RPMI8226 (cell line): Measurements from ENCODE around the gene BSG.
"Not testable (repeated sequence)": the region's sequence is repeated elsewhere in the genome, so short reads cannot be mapped to it uniquely, and the experiment has no call there.

Experiments used
- DNase-seq: peaks from one replicate; pipeline ENCODE4 v3.0.0-alpha.2; 2015

The BSG gene

DNA sequence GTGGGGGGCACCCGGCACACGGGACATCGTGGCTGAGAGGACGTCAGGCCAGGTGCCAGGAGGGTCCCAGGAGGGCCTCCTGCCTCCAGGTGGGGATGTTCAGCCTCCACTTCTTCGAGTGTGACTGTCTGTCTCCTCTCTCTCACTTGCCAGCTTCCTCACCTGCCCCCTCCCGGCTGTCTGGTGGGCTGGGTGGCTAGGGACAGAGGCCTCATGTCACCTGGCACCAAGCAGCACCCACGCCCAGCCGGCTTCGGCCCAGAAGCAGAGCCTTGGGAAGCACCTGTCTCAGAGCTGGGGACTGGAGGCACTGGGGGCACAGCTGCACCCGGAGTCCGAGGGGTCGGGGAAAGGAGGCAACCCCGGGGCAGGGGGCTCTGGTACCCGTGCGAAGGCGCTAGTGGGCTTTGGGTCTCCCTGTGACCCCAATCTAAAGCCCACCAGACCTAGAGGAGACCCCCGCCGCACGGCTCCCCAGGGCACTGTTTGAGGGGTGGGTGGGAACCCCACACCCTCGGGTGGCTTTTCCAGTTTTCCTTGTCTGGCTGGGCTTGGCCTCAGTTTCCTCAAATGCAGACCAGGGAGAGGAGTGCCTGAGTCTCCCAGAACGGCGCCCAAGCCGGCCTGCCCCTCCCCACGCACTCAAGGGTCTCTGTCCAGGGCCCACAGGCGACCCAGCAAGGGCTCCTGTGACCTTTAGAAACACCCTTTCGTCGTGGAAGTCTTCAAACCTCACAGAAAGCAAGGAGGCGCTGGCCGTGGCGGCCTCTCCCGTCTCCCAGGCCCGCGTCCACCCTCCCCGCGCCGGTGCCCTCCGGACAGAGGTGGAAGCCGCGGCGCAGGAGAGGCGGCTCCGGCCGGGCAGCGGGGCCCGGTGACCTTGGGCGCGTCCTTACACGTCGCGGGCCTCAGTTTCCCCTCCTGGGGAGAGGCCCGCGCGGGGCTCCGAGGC lies 16.6 kb downstream of the BSG start:
- DNase-seq: no peak

DNA sequence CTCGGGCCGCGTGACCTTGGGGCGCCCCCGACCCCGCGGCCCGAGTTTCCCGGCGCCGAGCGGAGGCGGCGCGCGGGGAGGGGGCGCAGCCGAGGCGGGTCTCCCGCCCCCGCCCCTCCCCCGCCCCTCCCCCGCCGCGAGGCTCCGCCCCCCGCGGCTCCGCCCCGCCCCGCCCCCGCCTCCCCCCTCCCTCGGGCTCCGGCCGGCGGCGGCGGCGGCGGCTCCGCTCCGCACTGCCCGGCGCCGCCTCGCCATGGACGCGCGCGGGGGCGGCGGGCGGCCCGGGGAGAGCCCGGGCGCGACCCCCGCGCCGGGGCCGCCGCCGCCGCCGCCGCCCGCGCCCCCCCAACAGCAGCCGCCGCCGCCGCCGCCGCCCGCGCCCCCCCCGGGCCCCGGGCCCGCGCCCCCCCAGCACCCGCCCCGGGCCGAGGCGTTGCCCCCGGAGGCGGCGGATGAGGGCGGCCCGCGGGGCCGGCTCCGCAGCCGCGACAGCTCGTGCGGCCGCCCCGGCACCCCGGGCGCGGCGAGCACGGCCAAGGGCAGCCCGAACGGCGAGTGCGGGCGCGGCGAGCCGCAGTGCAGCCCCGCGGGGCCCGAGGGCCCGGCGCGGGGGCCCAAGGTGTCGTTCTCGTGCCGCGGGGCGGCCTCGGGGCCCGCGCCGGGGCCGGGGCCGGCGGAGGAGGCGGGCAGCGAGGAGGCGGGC lies 17.4 kb downstream of the BSG start, which contains the start of gene HCN2:
Gene HCN2 (plus strand): TSS at position 189 of the 703 bp plus-strand sequence. CDS start 65 bp downstream, at position 254.
- DNase-seq: no peak

DNA sequence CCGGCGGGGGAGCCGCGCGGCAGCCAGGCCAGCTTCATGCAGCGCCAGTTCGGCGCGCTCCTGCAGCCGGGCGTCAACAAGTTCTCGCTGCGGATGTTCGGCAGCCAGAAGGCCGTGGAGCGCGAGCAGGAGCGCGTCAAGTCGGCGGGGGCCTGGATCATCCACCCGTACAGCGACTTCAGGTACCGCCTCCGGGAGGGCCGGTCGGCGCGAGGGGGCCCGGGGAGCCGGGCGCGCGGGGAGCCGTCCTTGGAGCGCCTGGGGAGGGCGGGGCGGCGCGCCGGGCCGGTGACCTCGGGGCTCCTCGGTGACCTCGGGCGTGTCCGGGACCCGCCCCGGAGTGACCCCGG lies 18.0 kb downstream of the BSG start:
- DNase-seq: no peak

DNA sequence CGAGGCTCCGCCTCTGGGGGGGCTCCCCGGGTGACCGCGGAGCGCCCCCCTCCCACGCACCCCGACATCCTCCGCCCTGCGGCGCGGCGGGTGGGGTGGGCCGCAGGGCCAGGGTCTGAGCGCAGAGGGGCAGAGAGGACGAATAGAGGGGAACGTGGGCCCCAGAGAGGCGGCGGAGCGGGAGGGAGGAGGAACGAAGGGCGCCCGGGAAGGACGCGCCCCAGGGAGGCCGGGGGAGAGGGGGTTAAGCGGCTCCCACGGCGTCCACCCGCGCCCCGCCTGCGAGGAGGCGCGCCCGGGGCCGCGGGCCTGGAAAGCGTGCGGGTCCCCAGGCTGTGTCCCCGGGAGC lies 18.3 kb downstream of the BSG start:
- no peak for DNase-seq

DNA sequence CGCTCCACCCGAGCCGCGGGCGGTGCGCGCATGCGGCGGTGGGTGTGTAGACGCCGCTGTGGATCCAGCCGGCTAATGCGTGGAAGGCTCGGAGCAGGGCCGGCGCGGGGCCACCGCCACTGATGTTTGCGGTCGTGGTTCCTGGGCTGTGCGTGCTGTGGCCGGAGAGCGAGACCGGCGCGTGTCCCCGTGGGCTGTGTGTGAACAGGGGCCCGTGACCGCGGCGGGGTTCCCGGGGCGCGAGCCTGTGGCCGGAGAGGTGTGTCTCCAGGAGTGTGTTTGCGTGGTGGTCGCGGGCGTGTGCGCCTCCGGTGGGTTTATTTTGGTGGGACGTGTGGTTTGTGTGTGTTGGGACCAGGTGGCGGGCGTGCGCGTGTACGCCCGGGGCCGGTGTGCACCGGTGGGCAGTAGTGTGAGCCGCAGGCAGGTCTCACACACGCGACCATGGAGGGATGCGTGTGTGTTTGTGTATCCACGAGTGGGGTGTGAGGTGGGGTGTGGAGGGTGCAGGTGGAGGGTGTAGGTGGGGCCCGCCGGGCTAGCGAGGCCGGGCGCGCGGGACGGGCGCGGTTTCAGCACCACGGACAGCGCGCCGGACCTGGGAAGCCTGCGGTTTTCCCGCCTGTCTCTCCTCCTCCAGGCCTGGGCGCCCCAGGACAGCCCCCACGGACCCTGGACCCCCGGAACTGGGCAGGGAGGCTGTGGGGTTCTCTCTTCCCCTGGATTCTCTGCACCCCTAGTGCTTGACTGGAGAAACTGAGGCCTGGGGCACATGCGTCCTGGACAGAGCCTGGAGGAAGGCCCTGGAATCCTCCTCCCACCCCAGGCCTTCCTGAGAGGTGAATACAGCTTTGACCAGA lies 18.9 kb downstream of the BSG start:
- DNase-seq: no peak

DNA sequence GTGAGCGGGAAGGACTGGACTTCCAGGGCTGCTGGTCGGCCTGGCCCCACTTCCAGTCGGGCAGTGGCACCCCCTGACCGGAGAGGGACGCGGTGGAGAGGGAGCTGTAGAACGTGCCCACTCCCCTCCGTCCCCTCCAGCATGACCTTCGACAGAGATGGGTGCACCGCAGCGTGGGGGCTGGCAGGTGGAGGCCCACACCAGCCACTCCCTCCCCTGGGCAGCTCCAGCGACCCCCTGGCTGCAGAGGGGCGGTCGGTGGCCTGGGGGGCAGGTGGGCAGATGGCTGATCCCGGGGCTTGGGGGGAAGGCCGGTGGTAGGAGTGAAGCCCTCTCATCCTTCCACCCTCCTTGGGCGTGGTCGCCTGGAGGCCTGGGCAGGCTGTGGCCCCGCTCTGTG lies 19.7 kb downstream of the BSG start:
- DNase-seq: no peak

DNA sequence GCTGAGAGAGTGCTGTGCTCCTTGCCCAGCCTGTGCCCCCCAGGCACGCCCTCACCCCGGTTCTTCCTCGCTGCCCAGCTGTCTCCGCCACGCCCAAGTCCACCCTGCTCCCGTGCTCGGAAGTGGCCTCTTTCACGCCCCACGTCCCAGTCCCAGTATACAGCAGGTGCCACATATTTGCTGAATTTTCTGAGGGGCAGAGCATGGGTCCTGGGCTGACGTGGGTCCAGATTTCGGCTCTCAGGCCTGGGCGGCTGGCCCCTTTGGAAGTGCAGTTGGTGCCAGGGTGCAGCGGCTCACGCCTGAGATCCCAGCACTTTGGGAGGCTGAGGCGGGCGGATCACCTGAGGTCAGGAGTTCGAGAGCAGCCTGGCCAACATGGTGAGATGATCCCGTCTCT lies 20.7 kb downstream of the BSG start:
- no peak for DNase-seq

DNA sequence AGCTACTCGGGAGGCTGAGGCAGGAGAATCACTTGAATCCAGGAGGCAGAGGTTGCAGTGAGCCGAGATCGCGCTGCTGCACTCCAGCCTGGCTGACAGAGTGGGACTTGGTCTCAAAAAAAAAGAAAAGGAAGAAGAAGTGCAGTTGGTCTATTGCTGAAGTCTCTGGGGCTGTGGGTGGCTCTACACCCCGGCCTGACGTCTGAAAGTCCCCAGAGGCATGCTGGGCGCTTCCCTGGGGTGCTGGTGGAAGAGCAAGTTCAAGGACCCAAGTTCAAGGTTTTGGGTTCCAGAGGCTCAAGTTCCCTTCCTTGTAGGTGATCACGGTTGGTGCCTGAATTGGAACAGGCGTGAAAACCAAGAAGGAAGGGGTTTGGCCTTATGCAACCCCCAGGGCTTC lies 21.1 kb downstream of the BSG start:
- no peak for DNase-seq

DNA sequence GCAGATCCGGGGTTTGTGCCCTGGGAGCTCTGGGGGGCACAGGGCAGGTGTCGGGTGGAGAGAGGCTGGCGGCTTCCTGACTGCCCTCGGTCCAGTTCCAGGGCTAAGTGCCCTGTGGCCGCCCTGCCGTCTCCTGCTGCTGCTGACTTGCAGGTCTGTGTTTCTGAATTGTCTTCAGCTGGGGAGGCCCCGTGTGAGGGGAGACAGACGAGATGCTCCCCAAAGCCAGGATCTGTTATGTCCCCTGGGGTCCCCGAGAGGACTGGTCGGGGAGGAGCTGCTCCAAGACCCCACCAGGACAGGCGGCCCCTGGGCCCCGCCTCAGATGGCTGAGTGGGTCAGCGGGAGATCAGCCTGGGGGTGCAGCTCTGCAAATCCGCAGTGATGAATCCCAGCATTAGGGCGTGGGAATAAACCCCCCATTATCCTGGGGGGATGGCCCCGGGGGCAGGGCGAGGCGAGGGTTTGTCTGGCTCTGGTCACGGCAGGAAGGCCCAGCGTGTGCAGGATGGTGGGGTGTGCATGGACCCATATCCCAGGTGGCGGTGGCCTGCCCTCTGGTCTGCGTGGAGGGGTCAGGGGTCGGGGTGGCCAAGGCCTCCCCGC lies 22.0 kb downstream of the BSG start:
- DNase-seq: no peak

DNA sequence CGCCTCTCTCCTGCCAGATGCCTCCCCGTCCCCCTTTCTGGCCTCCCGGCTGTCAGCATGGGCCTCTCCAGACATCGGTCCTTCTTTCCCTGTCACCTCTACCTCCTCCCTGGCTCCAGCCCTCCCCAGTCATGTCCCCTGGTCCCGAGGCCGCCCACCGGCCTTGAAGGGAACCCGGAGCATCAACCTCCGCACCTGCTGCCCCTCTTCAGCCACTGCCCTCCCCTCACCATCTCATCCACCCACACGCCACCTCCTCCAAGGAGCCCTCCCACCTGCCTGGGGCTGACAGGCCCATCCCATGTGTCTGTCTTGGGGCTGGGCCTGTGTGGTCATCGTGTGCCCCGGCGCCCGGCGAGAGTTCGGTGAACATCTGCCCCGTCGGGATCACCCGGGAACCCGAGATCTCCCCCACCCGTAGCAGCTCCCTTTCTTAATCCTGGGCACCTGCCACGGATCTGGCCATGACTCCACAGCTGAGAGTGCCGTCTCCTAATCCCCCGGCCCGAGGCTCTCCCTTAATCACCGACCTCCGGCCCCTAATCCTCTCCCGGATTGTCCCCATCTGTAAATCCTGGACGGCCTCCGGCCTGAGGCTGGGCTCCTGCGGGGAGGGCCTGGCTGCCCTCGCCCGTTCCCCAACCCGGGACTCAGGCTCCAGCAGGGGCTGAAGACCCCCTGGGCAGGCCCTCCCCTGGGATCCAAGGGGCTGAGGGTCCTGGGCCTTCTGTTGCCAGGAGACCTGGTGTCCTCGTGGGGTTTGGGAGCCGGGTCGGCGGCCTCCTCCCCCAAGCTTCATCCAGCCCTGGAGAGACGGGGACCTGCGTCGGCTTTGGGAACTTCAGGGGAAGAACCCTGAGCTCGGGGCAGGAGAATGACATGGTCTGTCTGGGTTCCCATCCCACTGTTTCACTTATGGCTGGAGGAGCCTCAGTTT lies 23.2 kb downstream of the BSG start:
- DNase-seq: no peak

DNA sequence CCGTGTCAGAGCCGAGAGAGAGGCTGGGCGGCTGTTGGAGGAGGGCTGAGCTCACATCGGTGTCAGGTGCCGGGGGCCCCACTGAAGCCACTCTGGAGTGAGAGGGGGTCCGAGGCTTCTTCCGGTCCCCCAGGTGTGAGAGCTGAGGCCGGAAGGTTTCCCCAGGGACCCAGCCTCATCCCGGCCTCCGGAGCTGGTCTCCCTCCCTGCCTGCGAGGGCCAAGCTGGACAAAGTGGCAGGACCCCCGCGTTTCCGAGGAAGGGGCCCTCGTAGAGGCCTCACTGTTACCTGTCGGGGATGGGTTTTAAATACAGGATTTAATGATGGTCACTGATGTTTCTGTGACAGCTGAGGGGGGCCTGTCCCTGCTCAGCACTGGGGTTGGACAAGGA lies 23.9 kb downstream of the BSG start:
- DNase-seq: no peak

DNA sequence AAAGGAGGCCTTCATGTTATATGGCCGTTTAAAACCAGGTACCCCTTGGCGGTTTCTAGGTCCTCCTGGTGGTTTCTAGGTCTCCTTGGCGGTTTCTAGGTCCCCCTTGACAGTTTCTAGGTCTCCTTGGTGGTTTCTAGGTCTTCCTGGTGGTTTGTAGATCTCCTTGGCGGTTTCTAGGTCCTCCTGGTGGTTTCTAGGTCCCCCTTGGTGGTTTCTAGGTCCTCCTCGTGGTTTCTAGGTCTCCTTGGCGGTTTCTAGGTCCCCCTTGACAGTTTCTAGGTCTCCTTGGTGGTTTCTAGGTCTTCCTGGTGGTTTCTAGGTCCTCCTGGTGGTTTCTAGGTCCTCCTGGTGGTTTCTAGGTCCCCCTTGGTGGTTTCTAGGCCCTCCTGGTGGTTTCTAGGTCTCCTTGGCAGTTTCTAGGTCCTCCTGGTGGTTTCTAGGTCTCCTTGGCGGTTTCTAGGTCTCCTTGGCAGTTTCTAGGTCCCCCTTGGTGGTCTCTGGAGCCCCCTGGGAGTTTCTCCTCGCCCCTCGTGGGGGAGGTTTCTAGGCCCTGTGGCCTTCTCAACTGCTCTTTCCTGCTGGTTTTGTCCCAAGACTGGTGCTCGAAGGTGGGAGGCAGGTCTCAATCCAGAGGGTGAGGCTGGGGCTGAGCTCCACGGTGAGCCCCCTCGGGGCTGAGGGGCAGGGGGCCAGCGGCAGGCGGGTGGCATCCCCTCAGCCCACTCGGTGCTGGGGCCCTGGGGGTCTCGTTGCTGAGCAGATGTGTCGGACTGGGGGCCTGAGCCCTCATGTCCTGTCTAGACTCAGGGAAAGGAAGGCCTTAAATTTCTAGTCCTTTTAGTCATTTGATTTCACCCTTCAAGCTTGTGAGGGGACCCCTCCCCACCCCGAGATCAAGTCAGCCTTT lies 25.3 kb downstream of the BSG start:
- no peak for DNase-seq

DNA sequence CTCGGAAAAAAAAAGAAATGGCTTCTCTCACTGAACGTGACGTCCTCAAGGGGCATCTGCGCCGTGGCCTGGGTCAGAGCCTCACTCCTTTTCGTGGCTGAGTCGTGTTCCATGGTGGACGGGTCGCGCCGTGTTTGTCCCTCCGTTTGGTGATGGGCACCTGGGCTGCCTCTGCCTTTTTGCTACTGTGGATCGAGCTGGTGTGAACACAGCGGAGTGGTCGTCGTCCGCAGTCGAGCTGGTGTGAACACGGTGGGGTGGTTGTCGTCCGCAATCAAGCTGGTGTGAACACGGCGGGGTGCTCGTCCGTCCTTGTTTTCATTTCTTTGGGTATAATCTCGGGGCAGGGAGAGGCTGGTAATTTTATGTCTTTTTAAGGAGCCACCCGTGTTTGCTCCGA lies 28.9 kb downstream of the BSG start:
- no peak for DNase-seq

DNA sequence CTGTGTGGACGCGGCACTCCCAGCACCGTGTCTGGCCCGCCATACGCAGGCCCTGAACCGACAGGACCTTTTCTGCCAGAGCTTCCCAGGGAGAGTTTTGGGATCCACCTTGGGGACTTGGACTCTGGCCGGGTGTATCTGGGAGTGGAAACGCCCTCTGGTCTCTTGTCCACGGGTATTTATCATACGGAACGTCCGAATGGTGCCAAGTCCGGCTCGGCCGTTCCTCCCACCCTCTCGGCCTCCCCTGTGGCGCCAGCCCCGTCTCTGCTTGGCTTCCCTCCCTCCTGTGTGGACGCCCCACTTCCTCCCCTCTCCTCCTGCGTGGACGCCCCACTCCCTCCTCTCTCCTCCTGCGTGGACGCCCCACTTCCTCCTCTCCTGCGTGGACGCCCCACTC lies 29.4 kb downstream of the BSG start:
- DNase-seq: no peak

DNA sequence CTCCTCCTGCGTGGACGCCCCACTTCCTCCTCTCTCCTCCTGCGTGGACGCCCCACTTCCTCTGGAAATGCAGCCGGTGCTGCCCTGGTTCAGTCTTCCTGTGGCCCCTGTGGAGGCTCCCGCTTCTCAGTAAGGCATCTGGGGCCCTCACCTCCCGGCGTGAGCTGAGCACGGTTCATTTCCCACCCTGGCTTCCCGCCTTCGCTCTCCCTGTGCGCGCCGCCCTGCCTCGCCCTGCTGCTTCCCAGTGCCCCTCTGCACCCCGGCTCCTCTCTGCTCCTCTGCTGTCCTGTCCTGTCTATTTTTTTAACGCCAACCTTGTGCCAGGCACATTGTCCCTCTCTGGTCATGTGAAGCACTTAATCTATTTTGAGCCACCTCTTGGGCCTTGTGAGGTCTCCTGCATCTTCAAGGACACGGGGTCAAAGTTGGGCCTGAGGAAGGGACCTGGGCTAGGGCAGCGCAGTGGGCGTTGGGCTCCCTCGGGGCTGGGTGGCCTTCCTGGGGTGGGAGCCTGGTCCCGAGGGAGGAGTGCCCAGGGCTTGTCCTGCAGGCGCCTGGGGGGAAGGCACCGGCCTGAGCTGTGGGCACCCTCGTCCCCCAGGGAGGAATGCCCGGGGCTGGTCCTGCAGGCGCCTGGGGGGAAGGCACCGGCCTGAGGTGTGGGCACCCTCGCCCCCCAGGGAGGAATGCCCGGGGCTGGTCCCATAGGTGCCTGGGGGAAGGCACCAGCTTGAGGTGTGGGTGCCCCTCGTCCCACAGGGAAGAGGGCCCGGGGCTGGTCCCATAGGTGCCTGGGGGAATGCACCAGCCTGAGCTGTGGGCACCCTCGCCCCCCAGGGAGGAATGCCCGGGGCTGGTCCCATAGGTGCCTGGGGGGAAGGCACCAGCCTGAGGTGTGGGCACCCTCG lies 30.2 kb downstream of the BSG start:
- no peak for DNase-seq

DNA sequence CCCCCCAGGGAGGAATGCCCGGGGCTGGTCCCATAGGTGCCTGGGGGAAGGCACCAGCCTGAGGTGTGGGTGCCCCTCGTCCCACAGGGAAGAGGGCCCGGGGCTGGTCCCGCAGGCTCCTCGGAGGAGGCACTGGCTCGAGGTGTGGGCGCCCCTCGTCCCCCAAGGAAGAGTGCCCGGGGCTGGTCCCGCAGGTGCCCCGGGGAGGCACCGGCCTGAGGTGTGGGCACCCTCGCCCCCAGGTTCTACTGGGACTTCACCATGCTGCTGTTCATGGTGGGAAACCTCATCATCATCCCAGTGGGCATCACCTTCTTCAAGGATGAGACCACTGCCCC lies 30.9 kb downstream of the BSG start:
- not testable (repeated sequence) for DNase-seq

DNA sequence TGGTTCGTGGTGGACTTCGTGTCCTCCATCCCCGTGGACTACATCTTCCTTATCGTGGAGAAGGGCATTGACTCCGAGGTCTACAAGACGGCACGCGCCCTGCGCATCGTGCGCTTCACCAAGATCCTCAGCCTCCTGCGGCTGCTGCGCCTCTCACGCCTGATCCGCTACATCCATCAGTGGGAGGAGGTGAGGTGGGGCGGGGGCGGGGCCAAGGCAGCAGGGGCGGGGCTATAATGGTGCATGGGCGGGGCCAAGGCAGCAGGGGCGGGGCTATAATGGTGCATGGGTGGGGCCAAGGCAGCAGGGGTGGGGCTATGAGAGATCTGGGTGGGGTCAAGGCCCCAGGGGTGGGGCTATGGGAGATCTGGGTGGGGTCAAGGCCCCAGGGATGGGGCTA lies 31.4 kb downstream of the BSG start:
- not testable (repeated sequence) for DNase-seq

DNA sequence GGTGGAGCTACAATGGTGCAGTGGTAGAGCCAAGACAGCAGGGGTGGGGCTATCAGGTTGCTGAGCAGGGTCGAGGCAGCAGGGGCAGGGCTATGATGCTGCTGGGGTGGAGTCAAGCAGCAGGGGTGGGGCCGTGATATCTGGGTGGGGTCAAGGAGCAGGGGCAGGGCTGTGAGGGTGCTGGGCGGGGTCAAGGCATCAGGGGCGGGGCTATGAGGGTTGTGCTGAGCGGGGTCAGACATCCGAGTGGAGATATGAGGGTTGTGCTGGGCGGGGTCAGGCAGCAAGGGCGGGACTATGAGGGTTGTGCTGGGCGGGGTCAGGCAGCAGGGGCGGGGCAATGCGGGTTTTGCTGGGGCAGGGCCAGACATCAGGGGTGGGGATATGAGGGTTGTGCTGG lies 32.0 kb downstream of the BSG start:
- peak; percentile 60 for DNase-seq

DNA sequence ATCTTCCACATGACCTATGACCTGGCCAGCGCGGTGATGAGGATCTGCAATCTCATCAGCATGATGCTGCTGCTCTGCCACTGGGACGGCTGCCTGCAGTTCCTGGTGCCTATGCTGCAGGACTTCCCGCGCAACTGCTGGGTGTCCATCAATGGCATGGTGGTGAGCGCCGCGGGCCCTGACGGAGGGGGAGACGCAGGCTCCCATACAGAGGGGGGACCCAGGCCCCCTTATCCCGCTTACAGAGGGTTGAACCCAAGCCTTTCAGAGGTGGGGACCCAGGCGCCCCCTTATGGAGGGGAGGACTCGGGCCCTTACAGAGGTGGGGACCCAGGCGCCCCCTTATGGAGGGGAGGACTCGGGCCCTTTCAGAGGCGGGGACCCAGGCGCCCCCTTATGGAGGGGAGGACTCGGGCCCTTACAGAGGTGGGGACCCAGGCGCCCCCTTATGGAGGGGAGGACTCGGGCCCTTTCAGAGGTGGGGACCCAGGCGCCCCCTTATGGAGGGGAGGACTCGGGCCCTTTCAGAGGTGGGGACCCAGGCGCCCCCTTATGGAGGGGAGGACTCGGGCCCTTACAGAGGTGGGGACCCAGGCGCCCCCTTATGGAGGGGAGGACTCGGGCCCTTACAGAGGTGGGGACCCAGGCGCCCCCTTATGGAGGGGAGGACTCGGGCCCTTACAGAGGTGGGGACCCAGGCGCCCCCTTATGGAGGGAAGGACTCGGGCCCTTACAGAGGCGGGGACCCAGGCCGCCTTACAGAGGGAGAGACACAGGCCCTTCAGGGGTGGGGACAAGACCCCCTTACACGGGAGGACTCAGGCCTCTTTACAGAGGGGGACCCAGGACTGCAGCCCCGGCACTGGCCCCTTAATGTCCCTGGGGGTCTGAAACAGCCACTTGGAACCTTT lies 32.9 kb downstream of the BSG start:
- DNase-seq: peak; percentile 84
